HCT116 (cell line): Measurements from ENCODE around the gene WNT2B. TPM values are rescaled to one million over a fixed set of nuclear protein-coding genes. Genes with fewer than 3 reads are reported as not detected.
A peak's percentile ranks its signal among the peaks of the same experiment; 100 is the strongest.

ENCODE experiments used
- ATAC-seq: fragments of 200-7000 bp; cut with Tn5 transposase; 2 replicates; pipeline ENCODE4 v1.9.1; 2020; ENCODE audit warnings: mild to moderate bottlenecking, moderate library complexity
- BruUV-seq: library from RNA; stranded (reverse); fragments of 400-500 nt; replicated peaks from 2 replicates; lab custom pipeline; 2021; lab: Mats Ljungman, UMichigan
- CTCF ChIA-PET: fragments of 300-600 bp; sonication (Branson Sonifier 250); formaldehyde crosslinking; loops from one replicate; lab custom pipeline; 2021; ENCODE audit warnings: antibody characterized with exemption; lab: Charles Lee
- POLR2A ChIA-PET: fragments of 300-600, 350-600 bp; sonication (Branson Sonifier 250); formaldehyde crosslinking; loops from one replicate; lab custom pipeline; 2021; ENCODE audit warnings: antibody characterized with exemption; lab: Charles Lee
- RAD21 ChIA-PET, 2 experiments: fragments of 300-600 bp; sonication (Branson Sonifier 250); formaldehyde crosslinking; loops; one replicate each; lab custom pipeline; 2023; ENCODE audit warnings: low total read pairs in 2 of 2; ENCODE audit not compliant: uncharacterized antibody in 2 of 2, unreplicated experiment in 2 of 2, low non-redundant PET in 1 of 2; lab: Charles Lee
- DNase-seq: peaks from one replicate; pipeline ENCODE4 v3.0.0-alpha.2; 2010; ENCODE audit warnings: low read depth, low spot score
- H2AFZ ChIP-seq: fragments of 200-600 bp; shearing (Covaris generic), sonication (generic); 2 replicates; pipeline ENCODE4 v1.6.1; 2017; ENCODE audit warnings: low read depth, mixed run types, mixed read lengths, antibody characterized with exemption, low read length; ENCODE audit not compliant: poor library complexity, severe bottlenecking
- H3K27ac ChIP-seq: 2 replicates; pipeline ENCODE4 v1.5.1; 2012; ENCODE audit warnings: low read depth, low read length
- H3K27me3 ChIP-seq: fragments of 200-600 bp; sonication (generic); 2 replicates; pipeline ENCODE4 v1.6.1; 2016; ENCODE audit warnings: mixed run types, low read length, mixed read lengths; ENCODE audit not compliant: insufficient read depth
- H3K36me3 ChIP-seq, 2 experiments: fragments of 200-500 bp in 1 of 2; fragments of 200-600 bp in 1 of 2; sonication (Bioruptor generic) in 1 of 2; sonication (generic) in 1 of 2; 2 replicates each; pipeline versions ENCODE4 v1.5.1 to v1.6.1; 2014 to 2016; ENCODE audit warnings: low read length in 2 of 2, inconsistent platforms in 1 of 2, mixed read lengths in 1 of 2, mixed run types in 1 of 2; ENCODE audit not compliant: insufficient read depth in 2 of 2, control insufficient read depth in 1 of 2
- H3K4me1 ChIP-seq, 2 experiments: fragments of 200-600 bp in 1 of 2; sonication (generic) in 1 of 2; 2 replicates each; pipeline versions ENCODE4 v1.5.1 to v1.6.1; 2012 to 2017; ENCODE audit warnings: low read length in 2 of 2, inconsistent platforms in 1 of 2, mild to moderate bottlenecking in 1 of 2, mixed read lengths in 1 of 2, mixed run types in 1 of 2, moderate library complexity in 1 of 2; ENCODE audit not compliant: insufficient read depth in 2 of 2, control insufficient read depth in 1 of 2
- H3K4me2 ChIP-seq: fragments of 200-600 bp; sonication (generic); 2 replicates; pipeline ENCODE4 v1.6.1; 2017; ENCODE audit warnings: mixed run types, low read length, mixed read lengths
- H3K4me3 ChIP-seq, 2 experiments: fragments of 200-600 bp in 1 of 2; sonication (generic) in 1 of 2; replicated peaks in 1 of 2; 2 replicates each; pipeline ENCODE4 v1.5.1; 2011 to 2016; ENCODE audit warnings: low read length in 2 of 2, control low read depth in 1 of 2, low read depth in 1 of 2, mild to moderate bottlenecking in 1 of 2, mixed read lengths in 1 of 2, mixed run types in 1 of 2
- H3K79me2 ChIP-seq: fragments of 200-600 bp; sonication (generic); 2 replicates; pipeline ENCODE4 v1.6.1; 2017; ENCODE audit warnings: mild to moderate bottlenecking, mixed run types, low read length, moderate library complexity, mixed read lengths; ENCODE audit not compliant: insufficient read depth
- H3K9ac ChIP-seq: fragments of 200-600 bp; sonication (generic); 2 replicates; pipeline ENCODE4 v1.6.1; 2016; ENCODE audit warnings: low read length, mixed read lengths
- H3K9me2 ChIP-seq: fragments of 200-600 bp; sonication (generic), shearing (Covaris generic); 2 replicates; pipeline ENCODE4 v1.6.1; 2017; ENCODE audit warnings: mixed run types, mild to moderate bottlenecking, moderate library complexity; ENCODE audit not compliant: insufficient read depth
- H3K9me3 ChIP-seq, 2 experiments: fragments of 200-500 bp in 1 of 2; fragments of 200-600 bp in 1 of 2; sonication (Bioruptor generic) in 1 of 2; sonication (generic) in 1 of 2; 2 replicates each; pipeline ENCODE4 v1.6.1; 2014 to 2017; ENCODE audit warnings: low read length in 2 of 2, mixed read lengths in 2 of 2, inconsistent platforms in 1 of 2, low read depth in 1 of 2, mild to moderate bottlenecking in 1 of 2, mixed run types in 1 of 2, moderate library complexity in 1 of 2; ENCODE audit not compliant: control insufficient read depth in 1 of 2, insufficient read depth in 1 of 2
- H4K20me1 ChIP-seq: fragments of 200-600 bp; sonication (generic), shearing (Covaris generic); 2 replicates; pipeline ENCODE4 v1.6.1; 2017; ENCODE audit warnings: mixed run types, mild to moderate bottlenecking, moderate library complexity; ENCODE audit not compliant: insufficient read depth
- CTCF ChIP-seq, 3 experiments: fragments of 200-600 bp in 1 of 3; sonication (generic) in 1 of 3; IDR thresholded peaks in 2 of 3; conservative IDR thresholded peaks in 1 of 3; 2 replicates each; pipeline ENCODE4 v1.5.1; 2012 to 2017; ENCODE audit warnings: low read depth in 2 of 3, low read length in 2 of 3, antibody characterized with exemption in 1 of 3, borderline replicate concordance in 1 of 3, control low read depth in 1 of 3, mild to moderate bottlenecking in 1 of 3, mixed read lengths in 1 of 3, mixed run types in 1 of 3, moderate library complexity in 1 of 3; ENCODE audit not compliant: insufficient read depth in 1 of 3
- EZH2 ChIP-seq: fragments of 200-600 bp; sonication (generic); IDR thresholded peaks from 2 replicates; pipeline ENCODE4 v1.6.1; 2017; ENCODE audit warnings: antibody characterized with exemption, mixed run types
- POLR2A ChIP-seq: IDR thresholded peaks from 2 replicates; pipeline ENCODE4 v1.7.0; 2011; ENCODE audit warnings: borderline replicate concordance; ENCODE audit not compliant: insufficient read depth, insufficient read length; ENCODE audit errors: extremely low read depth
- POLR2AphosphoS5 ChIP-seq: IDR thresholded peaks from 2 replicates; pipeline ENCODE4 v1.6.1; 2011; ENCODE audit warnings: mild to moderate bottlenecking, low read depth, low read length, moderate library complexity
- RAD21 ChIP-seq: IDR thresholded peaks from 2 replicates; pipeline ENCODE4 v1.6.1; 2012; ENCODE audit warnings: low read depth, mild to moderate bottlenecking
- REST ChIP-seq: IDR thresholded peaks from 2 replicates; pipeline ENCODE4 v1.6.1; 2012; ENCODE audit warnings: low read depth
- SIN3A ChIP-seq: IDR thresholded peaks from 2 replicates; pipeline ENCODE4 v1.6.1; 2012; ENCODE audit warnings: low read depth
- TCF7L2 ChIP-seq: IDR thresholded peaks from 2 replicates; pipeline ENCODE4 v1.7.0; 2011; ENCODE audit warnings: borderline replicate concordance, inconsistent platforms; ENCODE audit not compliant: insufficient read depth, insufficient read length; ENCODE audit errors: extremely low read depth
- YY1 ChIP-seq: IDR thresholded peaks from 2 replicates; pipeline ENCODE4 v1.6.1; 2011; ENCODE audit warnings: low read length, low read depth, moderate library complexity, mild to moderate bottlenecking; ENCODE audit not compliant: insufficient replicate concordance; ENCODE audit errors: extremely low read depth
- ZNF274 ChIP-seq: fragments of 200-500 bp; sonication (Bioruptor generic); IDR thresholded peaks from 2 replicates; pipeline ENCODE4 v1.6.1; 2014; ENCODE audit warnings: mild to moderate bottlenecking, low read depth, low read length, inconsistent platforms
- intact Hi-C: fragments of 100-400 bp; cut with micrococcal nuclease; formaldehyde crosslinking; loops from 2 replicates; pipeline ENCODE4 v1.10.0; 2022
- total RNA-seq: library from RNA; stranded (reverse); gene quantifications from one replicate; pipeline ENCODE4 v1.2.1, GENCODE V29; 2021; ENCODE audit not compliant: unreplicated experiment
- TF ChIP-seq, protein P1 (sequence below): IDR thresholded peaks from 2 replicates; pipeline ENCODE4 v1.6.1; 2012
- TF ChIP-seq, protein P2 (sequence below): IDR thresholded peaks from 2 replicates; pipeline ENCODE4 v1.6.1; 2012

Gene WNT2B
- total RNA-seq, 1 experiment from 2014 or later, result 1.5 TPM

DNA sequence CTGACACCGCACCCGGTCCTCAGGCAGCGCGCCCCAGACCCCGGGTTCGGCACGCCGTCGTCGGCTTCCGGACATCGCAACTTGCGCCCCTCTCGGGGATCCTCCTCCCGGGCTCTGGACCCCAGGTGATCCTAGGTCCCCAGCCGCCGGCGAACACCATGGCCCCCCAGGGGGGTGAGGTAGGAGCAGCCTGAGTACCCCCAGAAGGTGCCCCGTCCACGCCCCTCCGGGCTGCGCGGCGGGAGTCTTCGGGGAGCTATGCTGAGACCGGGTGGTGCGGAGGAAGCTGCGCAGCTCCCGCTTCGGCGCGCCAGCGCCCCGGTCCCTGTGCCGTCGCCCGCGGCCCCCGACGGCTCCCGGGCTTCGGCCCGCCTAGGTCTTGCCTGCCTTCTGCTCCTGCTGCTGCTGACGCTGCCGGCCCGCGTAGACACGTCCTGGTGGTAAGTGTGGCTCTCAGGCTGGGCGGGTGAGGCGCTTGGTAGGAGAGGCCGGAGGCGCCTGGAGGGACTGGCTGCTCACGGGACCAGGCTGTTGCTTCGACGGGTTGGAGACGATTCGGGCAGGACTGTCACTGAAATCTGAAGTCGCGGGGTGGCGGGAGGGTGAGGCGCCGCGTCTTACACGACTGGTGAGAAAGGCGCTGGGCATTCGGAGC lies 367 bp downstream of the WNT2B start:
- H3K79me2 ChIP-seq, result no peaks in the 10 kb centered on the region
- BruUV-seq, result no TSS peak
- POLR2A ChIA-PET, result no interaction called here
- RAD21 ChIA-PET, result no interaction called here
- no peaks in the 10 kb centered on the region for H4K20me1 ChIP-seq
- peaks cover 9 to 17% of the 10 kb centered on the region in 2 experiments; a peak in 3 of 4 replicates for H3K4me1 ChIP-seq
- peak overlapping the region; percentile 3; the same call in 1 of the 2 replicates for H3K27ac ChIP-seq
- H2AFZ ChIP-seq, result no peak overlapping the region
- TF ChIP-seq SIN3A (no peak), CTCF (IDR thresholded peaks at IDR 0.05 in 2 of 3, conservative IDR thresholded peaks at IDR 0.05 in 1 of 3; ENCODE audit: borderline replicate concordance in 1 of 3, insufficient read depth in 1 of 3, low read depth in 2 of 3, low read length in 2 of 3) (no peak), EZH2 (no peak), POLR2A (no peak), REST (no peak), POLR2AphosphoS5 (no peak), TCF7L2 (no peak), YY1 (no peak), ZNF274 (no peak), RAD21 (no peak)
- TF ChIP-seq, protein P1, sequence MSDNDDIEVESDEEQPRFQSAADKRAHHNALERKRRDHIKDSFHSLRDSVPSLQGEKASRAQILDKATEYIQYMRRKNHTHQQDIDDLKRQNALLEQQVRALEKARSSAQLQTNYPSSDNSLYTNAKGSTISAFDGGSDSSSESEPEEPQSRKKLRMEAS, result no peak
- TF ChIP-seq, protein P2, sequence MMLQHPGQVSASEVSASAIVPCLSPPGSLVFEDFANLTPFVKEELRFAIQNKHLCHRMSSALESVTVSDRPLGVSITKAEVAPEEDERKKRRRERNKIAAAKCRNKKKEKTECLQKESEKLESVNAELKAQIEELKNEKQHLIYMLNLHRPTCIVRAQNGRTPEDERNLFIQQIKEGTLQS, result no peak
- intact Hi-C loops, result loop anchor here (10.0 kb wide), 1 partner anchor 106 kb away; the partner anchor contains the start of genes CAPZA1 and ST7L
- no peaks in the 10 kb centered on the region for H3K9me2 ChIP-seq
- H3K27me3 ChIP-seq, result no peaks in the 10 kb centered on the region
- H3K36me3 ChIP-seq, result no peaks in the 10 kb centered on the region
- H3K9ac ChIP-seq, result no peak overlapping the region
- CTCF ChIA-PET, result no interaction called here
- no peaks in the 10 kb centered on the region for H3K9me3 ChIP-seq
- ATAC-seq (no peak), DNase-seq (no peak)
- peak overlapping the region; percentile 100 for H3K4me2 ChIP-seq
- H3K4me3 ChIP-seq, result peak overlapping the region; percentile 7 to 63; a peak in 2 of 4 replicates
